Measurements from ENCODE around the gene SMIM36.

DNA sequence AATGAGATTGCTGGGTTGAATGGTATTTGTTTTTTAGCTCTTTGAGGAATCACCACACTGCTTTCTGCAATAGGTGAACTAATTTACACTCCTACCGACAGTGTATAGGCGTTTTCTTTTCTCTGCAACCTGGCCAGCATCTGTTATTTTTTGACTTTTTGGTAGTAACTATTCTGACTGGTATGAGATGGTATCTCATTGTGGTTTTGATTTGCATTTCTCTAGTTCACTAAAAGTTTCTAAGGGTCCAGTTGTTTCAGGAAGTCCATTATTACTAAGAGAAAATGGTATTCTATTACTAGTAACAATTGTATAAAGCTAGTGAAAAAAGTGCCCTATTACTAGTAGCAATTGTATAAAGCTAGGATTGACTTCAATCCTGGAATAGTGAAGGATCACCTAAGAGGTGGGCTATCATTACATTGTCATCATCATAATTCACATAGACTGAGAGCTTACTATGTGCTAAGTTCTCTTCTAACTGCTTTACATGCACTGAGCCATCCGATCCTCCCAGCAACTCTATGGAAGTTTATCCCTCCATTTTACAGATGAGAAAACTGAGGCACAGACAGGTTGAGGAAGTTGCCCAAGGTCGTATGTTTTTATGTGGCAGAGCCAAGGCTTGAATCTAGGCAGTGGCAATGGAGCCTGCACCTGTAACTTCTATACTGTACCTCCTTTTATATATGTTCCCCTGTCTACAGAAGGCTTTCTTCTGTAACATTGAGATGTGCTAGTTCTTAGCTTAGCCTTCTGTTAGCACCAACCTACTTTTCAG is 13.4 kb upstream of the SMIM36 start:
- no peak for TF ChIP-seq POLR2A (IDR thresholded peaks at IDR 0.05; ENCODE audit: low read depth, low read length)
- TF ChIP-seq, protein P1, sequence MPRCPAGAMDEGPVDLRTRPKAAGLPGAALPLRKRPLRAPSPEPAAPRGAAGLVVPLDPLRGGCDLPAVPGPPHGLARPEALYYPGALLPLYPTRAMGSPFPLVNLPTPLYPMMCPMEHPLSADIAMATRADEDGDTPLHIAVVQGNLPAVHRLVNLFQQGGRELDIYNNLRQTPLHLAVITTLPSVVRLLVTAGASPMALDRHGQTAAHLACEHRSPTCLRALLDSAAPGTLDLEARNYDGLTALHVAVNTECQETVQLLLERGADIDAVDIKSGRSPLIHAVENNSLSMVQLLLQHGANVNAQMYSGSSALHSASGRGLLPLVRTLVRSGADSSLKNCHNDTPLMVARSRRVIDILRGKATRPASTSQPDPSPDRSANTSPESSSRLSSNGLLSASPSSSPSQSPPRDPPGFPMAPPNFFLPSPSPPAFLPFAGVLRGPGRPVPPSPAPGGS (IDR thresholded peaks at IDR 0.05; ENCODE audit: borderline replicate concordance, insufficient read depth, low read depth, low read length, poor library complexity, severe bottlenecking): no peak
- no peak for TF ChIP-seq JUND (IDR thresholded peaks at IDR 0.05; ENCODE audit: low read depth, low read length)
- TF ChIP-seq SREBF2 (IDR thresholded peaks at IDR 0.05; ENCODE audit: low read length): no peak
- no peak for TF ChIP-seq SRF (IDR thresholded peaks at IDR 0.05; ENCODE audit: low read depth in 2 of 2, low read length in 2 of 2)
